ENCODE data around the gene STAB1. TPM values are rescaled to one million over a fixed set of nuclear protein-coding genes. Genes with fewer than 3 reads are reported as not detected.

Gene STAB1
- total and polyA plus RNA-seq, 2 of the 13 experiments (the other 11 are each of a cell fraction or from before 2014, with no cell fraction given) = 0.09 to 0.34 TPM

DNA sequence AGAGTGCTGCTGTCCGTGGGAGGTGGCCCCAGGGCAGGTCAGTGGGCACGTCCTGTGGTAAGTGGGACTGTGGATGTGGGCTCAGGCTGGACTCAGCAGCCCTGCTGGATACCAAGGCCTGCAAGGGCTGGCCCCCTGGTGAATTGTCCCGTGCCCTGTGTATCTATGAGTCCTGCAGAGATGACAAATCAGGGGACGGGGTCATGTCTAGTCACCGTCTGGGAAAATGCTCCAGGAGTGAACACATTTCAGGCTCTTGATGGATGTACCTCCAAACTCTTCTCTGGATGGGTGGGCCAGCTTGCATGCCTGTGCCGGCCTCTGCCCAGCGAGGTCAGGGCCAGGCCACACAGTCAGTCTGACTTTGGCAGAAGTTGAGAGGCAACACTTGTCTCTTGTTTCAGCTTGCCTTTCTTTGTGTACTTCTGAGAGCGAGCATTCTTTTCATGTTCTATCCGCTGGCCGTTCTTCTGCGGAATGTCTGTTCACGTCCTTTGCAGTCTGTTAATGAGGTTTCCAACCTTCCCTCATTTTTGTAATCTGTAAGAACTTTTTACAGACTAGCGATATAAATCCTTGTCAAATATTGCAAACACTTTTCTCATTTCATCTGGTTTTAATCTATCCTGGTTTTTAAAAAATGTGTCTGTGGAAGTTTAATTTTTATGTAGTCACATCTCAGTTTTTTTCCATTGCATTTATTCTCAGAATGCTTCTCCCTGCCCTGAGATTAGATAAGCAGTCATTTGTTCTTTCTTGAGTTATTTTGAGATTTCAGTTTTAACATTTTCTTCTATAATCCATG lies 11.4 kb upstream of the STAB1 start (continued):
- TF ChIP-seq NR2F6 (IDR thresholded peaks at IDR 0.05) = peak; percentile 15; the same call in 1 of the 2 replicates
- no peak for TF ChIP-seq NR2F6 (CRISPR knock-in tag; IDR thresholded peaks at IDR 0.05)
- TF ChIP-seq TCF12 (IDR thresholded peaks at IDR 0.05) = no peak
- no peak for TF ChIP-seq TCF12 (CRISPR knock-in tag; IDR thresholded peaks at IDR 0.05)
- TF ChIP-seq AHDC1 (CRISPR knock-in tag; IDR thresholded peaks at IDR 0.05; ENCODE audit: borderline replicate concordance) = no peak
- TF ChIP-seq NR2F1 (CRISPR knock-in tag; IDR thresholded peaks at IDR 0.05) = no peak
- TF ChIP-seq FOXA1 (IDR thresholded peaks at IDR 0.05) = no peak
- peak; percentile 39; the same call in 1 of the 2 replicates for TF ChIP-seq FOXA1 (CRISPR knock-in tag; IDR thresholded peaks at IDR 0.05)
- TF ChIP-seq ZNF282 (IDR thresholded peaks at IDR 0.05; ENCODE audit: partially characterized antibody) = no peak
- TF ChIP-seq TEAD3 (CRISPR knock-in tag; optimal IDR thresholded peaks at IDR 0.05; ENCODE audit: borderline replicate concordance) = peak; percentile 20
- TF ChIP-seq MAFG (CRISPR knock-in tag; IDR thresholded peaks at IDR 0.05) = no peak
- no peak for TF ChIP-seq KDM5A (IDR thresholded peaks at IDR 0.05; ENCODE audit: borderline replicate concordance, low read length)
- no peak for TF ChIP-seq SOX13 (IDR thresholded peaks at IDR 0.05)
- TF ChIP-seq SOX13 (CRISPR knock-in tag; conservative IDR thresholded peaks at IDR 0.05 in 1 of 2, IDR thresholded peaks at IDR 0.05 in 1 of 2) = peak in 1 of 2 experiments; percentile 35; a peak in 1 of 4 replicates

Measured in HepG2 (cell line).